Measurements from ENCODE around the gene UBASH3A.

DNA sequence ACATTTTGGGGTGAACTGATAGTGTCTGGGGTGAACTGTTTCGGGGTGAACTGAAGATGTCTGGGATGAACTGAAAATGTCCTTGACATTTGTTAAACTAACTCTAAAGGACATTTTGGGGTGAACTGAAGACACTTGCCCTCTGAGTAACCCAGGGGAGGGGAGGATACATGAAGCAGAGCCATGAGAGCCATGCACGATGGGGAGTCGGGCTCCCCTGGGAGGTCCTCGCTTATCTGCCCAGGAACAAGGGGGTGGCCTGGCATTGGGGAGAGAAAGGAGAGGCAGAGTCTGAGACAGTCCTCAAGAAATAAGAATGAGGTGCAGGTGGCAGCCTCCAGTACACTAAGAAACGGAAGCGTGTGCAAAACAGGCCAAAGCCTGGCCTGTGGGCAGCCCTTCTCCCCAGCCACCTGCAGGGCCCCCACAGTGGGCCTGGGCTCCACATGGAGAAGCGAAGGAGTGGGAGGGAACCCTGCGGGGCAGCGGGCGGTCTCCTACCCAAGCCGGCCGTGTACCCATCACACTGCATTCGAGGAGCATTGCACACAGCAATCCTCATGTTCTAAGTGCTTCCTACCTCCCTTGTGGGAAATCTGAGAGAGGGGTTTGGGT, 68.1 kb downstream of the UBASH3A start:
- TF ChIP-seq EZH2 (IDR thresholded peaks at IDR 0.05; ENCODE audit: borderline replicate concordance, insufficient read depth, low read depth, low read length, poor library complexity, severe bottlenecking) = no peak
- TF ChIP-seq, protein P1, sequence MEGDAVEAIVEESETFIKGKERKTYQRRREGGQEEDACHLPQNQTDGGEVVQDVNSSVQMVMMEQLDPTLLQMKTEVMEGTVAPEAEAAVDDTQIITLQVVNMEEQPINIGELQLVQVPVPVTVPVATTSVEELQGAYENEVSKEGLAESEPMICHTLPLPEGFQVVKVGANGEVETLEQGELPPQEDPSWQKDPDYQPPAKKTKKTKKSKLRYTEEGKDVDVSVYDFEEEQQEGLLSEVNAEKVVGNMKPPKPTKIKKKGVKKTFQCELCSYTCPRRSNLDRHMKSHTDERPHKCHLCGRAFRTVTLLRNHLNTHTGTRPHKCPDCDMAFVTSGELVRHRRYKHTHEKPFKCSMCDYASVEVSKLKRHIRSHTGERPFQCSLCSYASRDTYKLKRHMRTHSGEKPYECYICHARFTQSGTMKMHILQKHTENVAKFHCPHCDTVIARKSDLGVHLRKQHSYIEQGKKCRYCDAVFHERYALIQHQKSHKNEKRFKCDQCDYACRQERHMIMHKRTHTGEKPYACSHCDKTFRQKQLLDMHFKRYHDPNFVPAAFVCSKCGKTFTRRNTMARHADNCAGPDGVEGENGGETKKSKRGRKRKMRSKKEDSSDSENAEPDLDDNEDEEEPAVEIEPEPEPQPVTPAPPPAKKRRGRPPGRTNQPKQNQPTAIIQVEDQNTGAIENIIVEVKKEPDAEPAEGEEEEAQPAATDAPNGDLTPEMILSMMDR (IDR thresholded peaks at IDR 0.05) = no peak

Data from B cell (primary cell).